Measurements from ENCODE around the gene GPC6. TPM values are rescaled to one million over a fixed set of nuclear protein-coding genes. Genes with fewer than 3 reads are reported as not detected.

GPC6 gene
- total RNA-seq, 1 donor from 2014 or later, result 18.7 TPM

DNA sequence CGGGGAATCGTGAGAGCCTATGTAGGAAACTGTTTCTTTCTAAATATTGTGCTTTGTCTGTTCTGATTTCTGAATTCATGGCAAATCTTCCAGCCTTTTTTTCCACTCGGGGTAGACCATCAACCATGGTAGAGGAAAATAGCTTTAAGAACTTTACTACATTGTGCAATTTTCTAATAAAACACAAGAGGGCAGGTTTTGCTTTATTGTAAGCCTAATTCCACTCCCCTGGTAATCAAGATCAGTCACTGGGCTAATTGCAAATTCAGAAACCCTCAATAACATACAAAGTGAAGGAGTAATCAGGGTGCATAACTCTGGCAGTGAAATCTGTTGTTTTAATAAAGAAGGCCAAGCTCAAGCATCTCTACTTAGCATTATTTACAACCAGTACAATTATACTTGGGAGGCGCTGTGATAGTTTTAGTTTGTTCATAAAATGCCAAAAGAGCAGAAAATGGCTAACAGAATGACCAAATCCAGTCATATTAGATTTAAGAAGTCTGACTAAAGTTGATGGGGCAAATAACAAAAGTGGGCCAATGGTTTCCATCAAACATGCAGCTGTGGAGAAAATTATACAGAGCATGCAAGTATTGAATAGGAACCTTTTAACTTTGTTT, 1209.1 kb downstream of the GPC6 start:
- DNase-seq (ENCODE audit: low read depth), result no peak
- peak; percentile 69 for TF ChIP-seq CTCF (conservative IDR thresholded peaks at IDR 0.05; ENCODE audit: low read depth, low read length)

DNA sequence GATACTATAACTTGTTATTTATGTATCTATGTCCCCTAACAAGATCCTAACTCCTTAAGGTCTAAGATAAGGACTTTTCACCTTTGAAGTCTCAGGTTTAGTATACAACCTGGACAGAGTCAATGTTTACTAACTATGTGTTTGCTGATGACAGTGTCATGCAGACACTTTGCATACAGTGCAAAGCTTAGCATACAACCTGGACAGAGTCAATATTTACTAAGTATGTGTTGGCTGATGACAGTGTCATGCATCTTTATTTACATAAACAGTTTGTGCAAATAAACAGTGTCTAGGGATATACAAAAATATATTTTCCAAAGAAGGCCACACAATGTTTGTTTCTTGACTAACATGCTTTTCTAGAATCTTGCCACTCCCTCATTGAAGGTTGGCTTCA, 1218.2 kb downstream of the GPC6 start:
- TF ChIP-seq CTCF (conservative IDR thresholded peaks at IDR 0.05; ENCODE audit: low read depth, low read length), result no peak
- no peak for DNase-seq (ENCODE audit: low read depth)
- no peak overlapping the region for H3K4me3 ChIP-seq (ENCODE audit: low read depth, low read length)

More for the DNA sequence above, 1209.1 kb downstream of the GPC6 start:
- no peak overlapping the region for H3K4me3 ChIP-seq (ENCODE audit: low read depth, low read length)

GRCh38 chr13:94454334-94454733, 1227.7 kb downstream of the GPC6 start:
- no peak for DNase-seq (ENCODE audit: low read depth)
- H3K4me3 ChIP-seq (ENCODE audit: low read depth, low read length), result no peak overlapping the region
- TF ChIP-seq CTCF (conservative IDR thresholded peaks at IDR 0.05; ENCODE audit: low read depth, low read length), result no peak

DNA sequence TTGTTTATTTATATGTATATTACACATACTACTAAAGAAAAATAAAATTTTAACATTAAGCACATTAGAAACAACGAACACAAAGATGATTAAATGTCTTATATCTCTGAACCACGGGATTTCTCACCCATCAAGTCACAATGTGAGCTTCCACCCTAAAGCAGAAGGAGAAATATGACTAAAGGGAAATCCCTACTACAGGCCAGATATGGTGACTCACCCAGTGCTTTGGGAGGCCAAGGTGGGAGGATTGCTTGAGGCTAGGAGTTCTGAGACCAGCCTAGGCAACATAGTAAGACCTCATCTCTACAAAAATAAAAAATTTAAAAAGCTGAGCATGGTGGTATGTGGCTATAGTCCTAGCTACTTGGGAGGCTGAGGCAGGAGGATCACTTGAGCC, 1228.3 kb downstream of the GPC6 start:
- TF ChIP-seq CTCF (conservative IDR thresholded peaks at IDR 0.05; ENCODE audit: low read depth, low read length), result no peak
- no peak overlapping the region for H3K4me3 ChIP-seq (ENCODE audit: low read depth, low read length)
- no peak for DNase-seq (ENCODE audit: low read depth)

DNA sequence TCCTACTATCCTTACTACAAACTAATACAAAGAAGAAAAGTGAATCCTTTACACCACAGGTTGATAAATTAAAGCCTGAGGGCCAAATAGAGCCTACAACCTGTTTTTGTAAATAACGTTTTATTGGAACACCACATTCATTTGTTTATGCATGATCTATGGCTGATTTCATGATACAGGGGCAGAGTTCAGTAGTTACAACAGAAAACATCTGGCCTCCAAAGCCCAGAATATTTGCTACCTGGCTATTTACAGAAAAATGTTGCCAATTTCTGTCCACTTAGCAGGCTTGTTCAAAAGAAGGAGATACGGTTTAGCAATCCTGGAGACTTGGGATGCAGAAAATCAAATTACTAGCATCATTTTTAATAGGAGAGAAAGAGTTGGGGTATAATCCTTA, 1228.8 kb downstream of the GPC6 start:
- no peak for DNase-seq (ENCODE audit: low read depth)
- TF ChIP-seq CTCF (conservative IDR thresholded peaks at IDR 0.05; ENCODE audit: low read depth, low read length), result no peak
- H3K4me3 ChIP-seq (ENCODE audit: low read depth, low read length), result no peak overlapping the region

All from epithelial cell of proximal tubule (primary cell).